Measurements from ENCODE around the gene TRAF3IP1. TPM values are rescaled to one million over a fixed set of nuclear protein-coding genes. Genes with fewer than 3 reads are reported as not detected.
A peak's percentile ranks its signal among the peaks of the same experiment; 100 is the strongest.
"Not testable (repeated sequence)": the region's sequence is repeated elsewhere in the genome, so short reads cannot be mapped to it uniquely, and the experiment has no call there.

The TRAF3IP1 gene
- total RNA-seq, 1 donor from 2014 or later, result 11.2 TPM

DNA sequence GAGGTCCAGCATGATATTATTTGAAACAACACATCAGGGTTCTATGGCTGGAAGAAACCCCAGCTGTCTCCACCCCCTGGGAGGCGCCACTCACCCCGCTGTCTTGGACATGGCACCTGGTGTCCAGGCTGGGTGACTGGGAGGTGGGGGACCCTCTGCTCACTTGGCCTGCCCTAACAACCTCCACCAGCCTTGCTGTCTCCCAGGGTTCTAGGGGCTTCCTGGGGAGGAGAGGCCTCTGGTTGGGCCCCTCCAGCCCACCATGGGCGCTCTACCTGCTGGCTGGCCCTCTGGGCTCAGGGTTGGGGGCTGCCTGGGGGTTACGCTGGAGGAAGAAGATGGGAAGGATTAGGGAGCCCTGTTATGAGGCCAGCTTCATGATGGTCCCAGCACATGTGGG is 48.2 kb upstream of the TRAF3IP1 start:
- H3K4me3 Mint-ChIP-seq, result no peak overlapping the region
- Histone ChIP-seq H3K4me3 (no peak overlapping the region), H4K20me1 (ENCODE audit: low read depth) (no peaks in the 10 kb centered on the region), H3K4me1 (no peaks in the 10 kb centered on the region), H3K36me3 (no peaks in the 10 kb centered on the region), H3K79me2 (ENCODE audit: low read depth) (no peaks in the 10 kb centered on the region), H3K9me3 (ENCODE audit: low read depth) (no peaks in the 10 kb centered on the region), H3K27me3 (no peaks in the 10 kb centered on the region), H3K4me2 (no peak overlapping the region), H3F3A (ENCODE audit: low read depth) (no peaks in the 10 kb centered on the region), H2AFZ (replicated peaks) (no peak overlapping the region), H3K27ac (no peak overlapping the region), H3K9ac (no peak overlapping the region)
- TF ChIP-seq, protein P1, sequence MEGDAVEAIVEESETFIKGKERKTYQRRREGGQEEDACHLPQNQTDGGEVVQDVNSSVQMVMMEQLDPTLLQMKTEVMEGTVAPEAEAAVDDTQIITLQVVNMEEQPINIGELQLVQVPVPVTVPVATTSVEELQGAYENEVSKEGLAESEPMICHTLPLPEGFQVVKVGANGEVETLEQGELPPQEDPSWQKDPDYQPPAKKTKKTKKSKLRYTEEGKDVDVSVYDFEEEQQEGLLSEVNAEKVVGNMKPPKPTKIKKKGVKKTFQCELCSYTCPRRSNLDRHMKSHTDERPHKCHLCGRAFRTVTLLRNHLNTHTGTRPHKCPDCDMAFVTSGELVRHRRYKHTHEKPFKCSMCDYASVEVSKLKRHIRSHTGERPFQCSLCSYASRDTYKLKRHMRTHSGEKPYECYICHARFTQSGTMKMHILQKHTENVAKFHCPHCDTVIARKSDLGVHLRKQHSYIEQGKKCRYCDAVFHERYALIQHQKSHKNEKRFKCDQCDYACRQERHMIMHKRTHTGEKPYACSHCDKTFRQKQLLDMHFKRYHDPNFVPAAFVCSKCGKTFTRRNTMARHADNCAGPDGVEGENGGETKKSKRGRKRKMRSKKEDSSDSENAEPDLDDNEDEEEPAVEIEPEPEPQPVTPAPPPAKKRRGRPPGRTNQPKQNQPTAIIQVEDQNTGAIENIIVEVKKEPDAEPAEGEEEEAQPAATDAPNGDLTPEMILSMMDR (IDR thresholded peaks at IDR 0.05), result no peak
- no peak for TF ChIP-seq EZH2 (IDR thresholded peaks at IDR 0.05)
- no peak for TF ChIP-seq EZH2phosphoT487 (IDR thresholded peaks at IDR 0.05)
- no peaks in the 10 kb centered on the region for H3K4me1 Mint-ChIP-seq
- DNase-seq (ENCODE audit: low spot score), result no peak
- H3K9me3 Mint-ChIP-seq, result no peaks in the 10 kb centered on the region
- H3K27me3 Mint-ChIP-seq (ENCODE audit: insufficient read depth, low read depth), result no peaks in the 10 kb centered on the region
- no peak overlapping the region for H3K27ac Mint-ChIP-seq
- H3K36me3 Mint-ChIP-seq, result peaks cover 16% of the 10 kb centered on the region

DNA sequence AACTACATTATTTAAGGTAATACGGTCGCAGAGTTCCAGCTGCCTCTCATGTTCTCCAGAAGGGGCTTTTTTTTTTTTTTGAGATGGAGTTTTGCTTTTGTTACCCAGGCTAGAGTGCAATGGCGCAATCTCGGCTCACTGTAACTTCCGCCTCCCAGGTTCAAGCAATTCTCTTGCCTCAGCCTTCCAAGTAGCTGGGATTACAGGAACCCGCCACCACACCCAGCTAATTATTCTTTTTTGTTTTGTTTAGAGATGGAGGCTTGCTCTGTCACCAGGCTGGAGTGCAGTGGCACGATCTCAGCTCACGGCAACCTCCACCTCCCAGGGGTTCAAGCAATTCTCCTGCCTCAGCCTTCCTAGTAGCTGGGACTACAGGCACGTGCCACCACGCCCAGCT is 46.9 kb upstream of the TRAF3IP1 start:
- not testable (repeated sequence) for H3K36me3 ChIP-seq; H3K27me3 Mint-ChIP-seq (ENCODE audit: insufficient read depth, low read depth); H3K4me1 Mint-ChIP-seq; H4K20me1 ChIP-seq (ENCODE audit: low read depth); H3K27ac Mint-ChIP-seq; H3K4me1 ChIP-seq; DNase-seq (ENCODE audit: low spot score); H3F3A ChIP-seq (ENCODE audit: low read depth); H3K27ac ChIP-seq; H3K9me3 ChIP-seq (ENCODE audit: low read depth); H3K79me2 ChIP-seq (ENCODE audit: low read depth); H3K4me2 ChIP-seq; H3K9me3 Mint-ChIP-seq; H3K4me3 Mint-ChIP-seq; H3K27me3 ChIP-seq; H2AFZ ChIP-seq (replicated peaks); H3K4me3 ChIP-seq; H3K9ac ChIP-seq
- H3K36me3 Mint-ChIP-seq, result peaks cover 14% of the 10 kb centered on the region

DNA sequence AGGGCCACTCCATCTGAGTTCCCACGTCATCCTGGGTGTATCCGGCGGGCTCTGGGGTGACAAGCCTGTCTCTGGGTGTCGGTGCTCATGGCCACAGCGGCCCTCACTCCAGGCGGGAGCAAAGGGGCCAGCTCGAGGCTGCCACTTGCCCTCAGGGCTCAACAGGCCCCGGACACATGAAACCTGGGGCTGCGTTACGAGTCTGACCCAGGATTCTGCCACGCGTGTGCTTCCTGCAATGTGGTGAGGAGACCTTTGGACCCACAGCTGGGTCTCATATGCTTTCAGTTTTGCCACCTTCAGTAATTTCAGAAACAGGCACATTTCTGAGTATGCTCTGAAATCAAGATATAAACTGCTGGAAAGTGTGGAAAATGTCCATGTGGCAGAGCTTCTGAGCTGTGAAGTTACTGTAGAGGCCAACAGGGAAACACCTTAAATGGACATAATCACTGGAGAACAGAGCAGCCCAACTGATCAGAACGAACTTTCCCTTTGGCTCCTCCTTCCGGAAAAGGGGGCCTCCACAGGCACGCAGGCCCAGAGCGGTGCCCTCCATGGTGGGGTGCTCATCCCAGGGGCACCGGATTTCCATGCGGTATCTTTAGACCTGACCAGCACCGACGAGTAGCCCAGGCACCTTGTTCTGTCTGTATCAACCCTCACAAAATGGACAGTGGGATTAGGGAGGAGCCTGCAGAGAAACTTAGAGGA is 46.0 kb upstream of the TRAF3IP1 start:
- Histone ChIP-seq H4K20me1 (ENCODE audit: low read depth) (no peaks in the 10 kb centered on the region), H2AFZ (replicated peaks) (no peak overlapping the region), H3K27me3 (no peaks in the 10 kb centered on the region), H3K9ac (no peak overlapping the region), H3K36me3 (no peaks in the 10 kb centered on the region), H3K4me3 (no peak overlapping the region), H3K79me2 (ENCODE audit: low read depth) (no peaks in the 10 kb centered on the region), H3F3A (ENCODE audit: low read depth) (no peaks in the 10 kb centered on the region), H3K27ac (no peak overlapping the region), H3K4me1 (no peaks in the 10 kb centered on the region), H3K4me2 (no peak overlapping the region), H3K9me3 (ENCODE audit: low read depth) (no peaks in the 10 kb centered on the region)
- Mint-ChIP-seq H3K4me1 (peaks cover 10% of the 10 kb centered on the region), H3K27me3 (ENCODE audit: insufficient read depth, low read depth) (peaks cover 7% of the 10 kb centered on the region), H3K4me3 (no peak overlapping the region), H3K9me3 (no peaks in the 10 kb centered on the region), H3K36me3 (peaks cover 14% of the 10 kb centered on the region), H3K27ac (no peak overlapping the region)
- DNase-seq (ENCODE audit: low spot score), result no peak
- TF ChIP-seq EZH2phosphoT487 (IDR thresholded peaks at IDR 0.05) (no peak), EZH2 (IDR thresholded peaks at IDR 0.05) (no peak)
- TF ChIP-seq, protein P1 (IDR thresholded peaks at IDR 0.05), result no peak

DNA sequence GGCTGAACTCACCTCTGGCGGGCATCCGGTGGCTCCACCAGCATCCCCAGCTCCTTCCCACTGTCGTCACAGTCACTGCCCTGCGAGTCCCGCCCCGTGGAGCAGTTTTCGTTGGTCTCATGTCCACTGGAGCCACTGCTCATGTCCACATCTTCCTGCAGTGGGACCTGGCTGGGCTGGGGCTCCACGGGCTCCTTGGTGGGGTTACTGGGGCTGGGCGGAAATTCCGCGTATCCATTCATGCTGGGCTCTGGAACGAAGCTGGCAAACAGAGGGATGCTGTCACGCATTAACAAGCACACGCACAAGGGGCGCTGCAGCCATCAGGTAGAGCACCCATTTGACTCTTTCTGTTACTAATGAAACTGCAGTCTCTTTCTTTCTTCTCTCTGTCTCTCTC is 42.6 kb upstream of the TRAF3IP1 start:
- Histone ChIP-seq H3K4me3 (no peak overlapping the region), H3K9me3 (ENCODE audit: low read depth) (no peaks in the 10 kb centered on the region), H3K27ac (no peak overlapping the region), H4K20me1 (ENCODE audit: low read depth) (no peaks in the 10 kb centered on the region), H3K4me1 (no peaks in the 10 kb centered on the region), H3F3A (ENCODE audit: low read depth) (no peaks in the 10 kb centered on the region), H3K79me2 (ENCODE audit: low read depth) (no peaks in the 10 kb centered on the region), H3K36me3 (no peaks in the 10 kb centered on the region), H2AFZ (replicated peaks) (no peak overlapping the region), H3K4me2 (no peak overlapping the region), H3K9ac (no peak overlapping the region), H3K27me3 (no peaks in the 10 kb centered on the region)
- TF ChIP-seq EZH2 (IDR thresholded peaks at IDR 0.05) (no peak), EZH2phosphoT487 (IDR thresholded peaks at IDR 0.05) (no peak)
- TF ChIP-seq, protein P1 (IDR thresholded peaks at IDR 0.05), result peak; percentile 53
- H3K4me3 Mint-ChIP-seq, result no peak overlapping the region
- H3K4me1 Mint-ChIP-seq, result peaks cover 24% of the 10 kb centered on the region
- DNase-seq (ENCODE audit: low spot score), result peak; percentile 66
- no peaks in the 10 kb centered on the region for H3K9me3 Mint-ChIP-seq
- H3K27me3 Mint-ChIP-seq (ENCODE audit: insufficient read depth, low read depth), result peaks cover 7% of the 10 kb centered on the region
- peaks cover 11% of the 10 kb centered on the region for H3K36me3 Mint-ChIP-seq
- no peak overlapping the region for H3K27ac Mint-ChIP-seq
